IMR-90 (cell line): ENCODE data around the gene BLNK.

Experiments
- CHD1 ChIP-seq: IDR thresholded peaks from 2 replicates; pipeline ENCODE4 v1.6.1; 2012; ENCODE audit warnings: low read depth, low read length, improper control_type of control experiment
- MAZ ChIP-seq: IDR thresholded peaks from 2 replicates; pipeline ENCODE4 v1.6.1; 2012; ENCODE audit warnings: low read depth, mild to moderate bottlenecking, low read length, improper control_type of control experiment, moderate library complexity, borderline replicate concordance
- POLR2A ChIP-seq: IDR thresholded peaks from 2 replicates; pipeline ENCODE4 v1.6.1; 2012; ENCODE audit warnings: mild to moderate bottlenecking, low read depth, low read length
- TF ChIP-seq, protein P1 (sequence below): conservative IDR thresholded peaks from 2 replicates; pipeline ENCODE4 v1.5.1; 2012; ENCODE audit warnings: mild to moderate bottlenecking, low read depth, low read length, improper control_type of control experiment

- TF ChIP-seq, protein P1, sequence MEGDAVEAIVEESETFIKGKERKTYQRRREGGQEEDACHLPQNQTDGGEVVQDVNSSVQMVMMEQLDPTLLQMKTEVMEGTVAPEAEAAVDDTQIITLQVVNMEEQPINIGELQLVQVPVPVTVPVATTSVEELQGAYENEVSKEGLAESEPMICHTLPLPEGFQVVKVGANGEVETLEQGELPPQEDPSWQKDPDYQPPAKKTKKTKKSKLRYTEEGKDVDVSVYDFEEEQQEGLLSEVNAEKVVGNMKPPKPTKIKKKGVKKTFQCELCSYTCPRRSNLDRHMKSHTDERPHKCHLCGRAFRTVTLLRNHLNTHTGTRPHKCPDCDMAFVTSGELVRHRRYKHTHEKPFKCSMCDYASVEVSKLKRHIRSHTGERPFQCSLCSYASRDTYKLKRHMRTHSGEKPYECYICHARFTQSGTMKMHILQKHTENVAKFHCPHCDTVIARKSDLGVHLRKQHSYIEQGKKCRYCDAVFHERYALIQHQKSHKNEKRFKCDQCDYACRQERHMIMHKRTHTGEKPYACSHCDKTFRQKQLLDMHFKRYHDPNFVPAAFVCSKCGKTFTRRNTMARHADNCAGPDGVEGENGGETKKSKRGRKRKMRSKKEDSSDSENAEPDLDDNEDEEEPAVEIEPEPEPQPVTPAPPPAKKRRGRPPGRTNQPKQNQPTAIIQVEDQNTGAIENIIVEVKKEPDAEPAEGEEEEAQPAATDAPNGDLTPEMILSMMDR = no peak
- no peak for TF ChIP-seq MAZ
- TF ChIP-seq POLR2A = no peak
- TF ChIP-seq CHD1 = no peak
Measured at GRCh38 chr10:96276426-96276825, 5.1 kb upstream of the BLNK start.
